IPS-NIHi11 (cell line): ENCODE data around the gene LRRC17.

Source experiments
- DNase-seq: peaks from one replicate; pipeline ENCODE4 v3.0.0; 2012; ENCODE audit warnings: mixed read lengths, low spot score

Gene LRRC17

GRCh38 chr7:102988088-102988487 lies 75.3 kb downstream of the LRRC17 start:
- no peak for DNase-seq

- DNase-seq, result no peak
Measured at GRCh38 chr7:102988631-102989560, 76.1 kb downstream of the LRRC17 start.

- DNase-seq, result no peak
Measured at GRCh38 chr7:102990642-102991041, 77.8 kb downstream of the LRRC17 start.

GRCh38 chr7:102991077-102991539 lies 78.3 kb downstream of the LRRC17 start:
- no peak for DNase-seq

GRCh38 chr7:102991540-102992214 lies 78.9 kb downstream of the LRRC17 start:
- no peak for DNase-seq

GRCh38 chr7:102992509-102992937 lies 79.7 kb downstream of the LRRC17 start:
- no peak for DNase-seq

GRCh38 chr7:102992938-102993717 lies 80.3 kb downstream of the LRRC17 start:
- DNase-seq, result no peak

GRCh38 chr7:102993718-102994029 lies 80.9 kb downstream of the LRRC17 start:
- DNase-seq, result no peak

- DNase-seq, result no peak
Measured at GRCh38 chr7:102994567-102994966, 81.8 kb downstream of the LRRC17 start.
